H1 (cell line): Measurements from ENCODE around the gene NHERF2. TPM values are rescaled to one million over a fixed set of nuclear protein-coding genes. Genes with fewer than 3 reads are reported as not detected.

Experiments
- CTCF ChIA-PET: fragments of 300-600 bp; sonication (Branson Sonifier 250); formaldehyde crosslinking; loops from one replicate; lab custom pipeline; 2021; ENCODE audit not compliant: partially characterized antibody; lab: Charles Lee
- POLR2A ChIA-PET: fragments of 300-600 bp; sonication (Branson Sonifier 250); formaldehyde crosslinking; loops from one replicate; lab custom pipeline; 2021; ENCODE audit warnings: inconsistent platforms; ENCODE audit not compliant: partially characterized antibody; lab: Charles Lee
- DNase-seq, 2 experiments: peaks; one replicate each; pipeline versions ENCODE4 v3.0.0 to v3.0.0-alpha.2; 2010 to 2022; ENCODE audit warnings: low spot score in 2 of 2, low read depth in 1 of 2, mixed read lengths in 1 of 2
- FAIRE-seq: peaks from 2 replicates; lab custom pipeline; 2011; peaks lifted over from hg19 to GRCh38; lab: Jason Lieb, UNC
- H2AFZ ChIP-seq: 2 replicates; pipeline ENCODE4 v1.8.1; 2012; ENCODE audit warnings: low read length, inconsistent platforms
- H2AK5ac ChIP-seq: 2 replicates; pipeline ENCODE4 v1.6.1; 2013; ENCODE audit warnings: low read depth, low read length
- H2BK120ac ChIP-seq: replicated peaks from 2 replicates; pipeline ENCODE3; 2013; ENCODE audit warnings: low read depth, low read length, inconsistent platforms
- H2BK12ac ChIP-seq: 2 replicates; pipeline ENCODE4 v1.6.1; 2013; ENCODE audit warnings: low read depth, low read length
- H2BK15ac ChIP-seq: 2 replicates; pipeline ENCODE4 v1.6.1; 2013; ENCODE audit warnings: low read length
- H2BK20ac ChIP-seq: 2 replicates; pipeline ENCODE4 v1.6.1; 2013; ENCODE audit warnings: low read length
- H2BK5ac ChIP-seq: 2 replicates; pipeline ENCODE4 v1.6.1; 2013; ENCODE audit warnings: low read depth, low read length
- H3K14ac ChIP-seq: 2 replicates; pipeline ENCODE4 v1.6.1; 2013; ENCODE audit warnings: inconsistent platforms; ENCODE audit not compliant: insufficient read length
- H3K18ac ChIP-seq: 2 replicates; pipeline ENCODE4 v1.6.1; 2013; ENCODE audit warnings: low read length; ENCODE audit errors: extremely low read depth
- H3K23ac ChIP-seq: 2 replicates; pipeline ENCODE4 v1.6.1; 2013; ENCODE audit warnings: inconsistent platforms; ENCODE audit not compliant: insufficient read length
- H3K23me2 ChIP-seq: 2 replicates; pipeline ENCODE4 v1.6.1; 2013; ENCODE audit warnings: low read depth, low read length
- H3K27ac ChIP-seq: 2 replicates; pipeline ENCODE4 v1.6.1; 2011; ENCODE audit warnings: low read depth, low read length, inconsistent platforms
- H3K27me3 ChIP-seq, 4 experiments: replicated peaks in 1 of 4; 1 replicate in 1 of 4; 2 replicates in 3 of 4; pipeline versions ENCODE4 v1.6.1 to v1.8.1; 2011 to 2013; ENCODE audit warnings: low read length in 3 of 4, mild to moderate bottlenecking in 3 of 4, inconsistent platforms in 2 of 4, mixed read lengths in 2 of 4, moderate library complexity in 1 of 4; ENCODE audit not compliant: control insufficient read depth in 3 of 4, insufficient read depth in 3 of 4; ENCODE audit errors: extremely low read depth in 1 of 4
- H3K36me3 ChIP-seq, 4 experiments: 2 replicates each; pipeline versions ENCODE4 v1.6.1 to v1.8.1; 2011 to 2013; ENCODE audit warnings: mild to moderate bottlenecking in 4 of 4, low read length in 3 of 4, moderate library complexity in 2 of 4, control low read depth in 1 of 4, inconsistent platforms in 1 of 4; ENCODE audit not compliant: insufficient read depth in 4 of 4, control insufficient read depth in 2 of 4
- H3K4ac ChIP-seq: replicated peaks from 2 replicates; pipeline ENCODE3; 2013; ENCODE audit warnings: low read length, low read depth, mixed read lengths, inconsistent platforms; ENCODE audit not compliant: insufficient read length
- H3K4me1 ChIP-seq, 4 experiments: replicated peaks in 1 of 4; 1 replicate in 1 of 4; 2 replicates in 3 of 4; pipeline versions ENCODE4 v1.6.1 to v1.8.1; 2011 to 2013; ENCODE audit warnings: low read length in 3 of 4, inconsistent platforms in 2 of 4, mixed read lengths in 1 of 4; ENCODE audit not compliant: insufficient read depth in 4 of 4, control insufficient read depth in 3 of 4
- H3K4me2 ChIP-seq, 2 experiments: 2 replicates each; pipeline versions ENCODE4 v1.6.1 to v1.8.1; 2011 to 2013; ENCODE audit warnings: low read depth in 2 of 2, low read length in 2 of 2, control low read depth in 1 of 2, inconsistent platforms in 1 of 2, mild to moderate bottlenecking in 1 of 2; ENCODE audit not compliant: insufficient read depth in 1 of 2
- H3K4me3 ChIP-seq, 4 experiments: fragments of 200-600, 300-600 bp in 1 of 4; sonication (generic), shearing (Covaris generic), sonication (Bioruptor Twin) in 1 of 4; 2 replicates each; pipeline versions ENCODE4 v1.5.1 to v1.8.1; 2011 to 2016; ENCODE audit warnings: low read length in 4 of 4, low read depth in 3 of 4, control low read depth in 2 of 4, inconsistent platforms in 2 of 4, mild to moderate bottlenecking in 2 of 4, mixed read lengths in 1 of 4, moderate library complexity in 1 of 4; ENCODE audit not compliant: insufficient read depth in 2 of 4; ENCODE audit errors: extremely low read depth in 1 of 4
- H3K56ac ChIP-seq: replicated peaks from 2 replicates; pipeline ENCODE3; 2013; ENCODE audit warnings: low read depth, mild to moderate bottlenecking, mixed read lengths, low read length, inconsistent platforms; ENCODE audit not compliant: insufficient read length
- H3K79me1 ChIP-seq: 2 replicates; pipeline ENCODE4 v1.6.1; 2013; ENCODE audit warnings: low read depth, low read length, control low read depth
- H3K79me2 ChIP-seq, 2 experiments: 2 replicates each; pipeline versions ENCODE4 v1.6.1 to v1.8.1; 2012 to 2013; ENCODE audit warnings: low read length in 2 of 2, mild to moderate bottlenecking in 2 of 2, inconsistent platforms in 1 of 2; ENCODE audit not compliant: insufficient read depth in 2 of 2, control insufficient read depth in 1 of 2
- H3K9ac ChIP-seq, 4 experiments: replicated peaks in 1 of 4; 1 replicate in 1 of 4; 2 replicates in 3 of 4; pipeline versions ENCODE4 v1.6.1 to v1.8.1; 2011 to 2013; ENCODE audit warnings: low read depth in 3 of 4, low read length in 3 of 4, control low read depth in 2 of 4, mild to moderate bottlenecking in 2 of 4, moderate library complexity in 2 of 4, inconsistent platforms in 1 of 4; ENCODE audit errors: extremely low read depth in 1 of 4
- H3K9me3 ChIP-seq, 2 experiments: 2 replicates each; pipeline versions ENCODE4 v1.6.1 to v1.8.1; 2012 to 2013; ENCODE audit warnings: mild to moderate bottlenecking in 2 of 2, moderate library complexity in 2 of 2, control low read depth in 1 of 2, inconsistent platforms in 1 of 2, low read depth in 1 of 2, low read length in 1 of 2, mixed read lengths in 1 of 2; ENCODE audit not compliant: insufficient read depth in 2 of 2
- H4K20me1 ChIP-seq, 2 experiments: replicated peaks in 1 of 2; 2 replicates each; pipeline versions ENCODE3 to v1.8.1; 2011 to 2013; ENCODE audit warnings: inconsistent platforms in 2 of 2, low read length in 2 of 2, mild to moderate bottlenecking in 1 of 2; ENCODE audit not compliant: insufficient read depth in 2 of 2, control insufficient read depth in 1 of 2
- H4K5ac ChIP-seq: 2 replicates; pipeline ENCODE4 v1.6.1; 2013; ENCODE audit warnings: low read length, low read depth, mixed read lengths, inconsistent platforms; ENCODE audit not compliant: insufficient read length
- H4K8ac ChIP-seq: 2 replicates; pipeline ENCODE4 v1.8.0; 2013; ENCODE audit warnings: mild to moderate bottlenecking, moderate library complexity, low read length, inconsistent platforms; ENCODE audit not compliant: insufficient read depth; ENCODE audit errors: extremely low read depth
- H4K91ac ChIP-seq: replicated peaks from 2 replicates; pipeline ENCODE3; 2013; ENCODE audit warnings: low read length, mixed read lengths, inconsistent platforms; ENCODE audit not compliant: insufficient read length
- EP300 ChIP-seq, 2 experiments: IDR thresholded peaks; 1 replicate in 1 of 2; 2 replicates in 1 of 2; pipeline ENCODE4 v1.6.1; 2011 to 2012; ENCODE audit warnings: low read depth in 2 of 2, low read length in 2 of 2, mild to moderate bottlenecking in 2 of 2, borderline replicate concordance in 1 of 2, inconsistent platforms in 1 of 2, moderate library complexity in 1 of 2
- GABPA ChIP-seq: IDR thresholded peaks from 2 replicates; pipeline ENCODE4 v1.6.1; 2011; ENCODE audit warnings: mild to moderate bottlenecking, low read length, moderate library complexity, borderline replicate concordance; ENCODE audit not compliant: insufficient read depth
- MAFK ChIP-seq: IDR thresholded peaks from 2 replicates; pipeline ENCODE4 v1.6.1; 2012; ENCODE audit warnings: low read depth, mild to moderate bottlenecking, improper control_type of control experiment, low read length
- NANOG ChIP-seq: IDR thresholded peaks from 2 replicates; pipeline ENCODE4 v1.6.1; 2011; ENCODE audit warnings: low read length, low read depth, mild to moderate bottlenecking, inconsistent platforms; ENCODE audit not compliant: insufficient read depth, poor library complexity, severe bottlenecking
- POLR2A ChIP-seq, 2 experiments: IDR thresholded peaks; 1 replicate in 1 of 2; 2 replicates in 1 of 2; pipeline ENCODE4 v1.6.1; 2011; ENCODE audit warnings: low read depth in 2 of 2, low read length in 2 of 2, mild to moderate bottlenecking in 2 of 2; ENCODE audit errors: control extremely low read depth in 1 of 2
- RAD21 ChIP-seq, 2 experiments: IDR thresholded peaks in 1 of 2; conservative IDR thresholded peaks in 1 of 2; 2 replicates each; pipeline ENCODE4 v1.6.1; 2011; ENCODE audit warnings: low read depth in 2 of 2, low read length in 2 of 2, improper control_type of control experiment in 1 of 2, inconsistent platforms in 1 of 2, mild to moderate bottlenecking in 1 of 2, moderate library complexity in 1 of 2
- RXRA ChIP-seq: IDR thresholded peaks from 2 replicates; pipeline ENCODE4 v1.6.1; 2011; ENCODE audit warnings: low read depth, mild to moderate bottlenecking, low read length, moderate library complexity; ENCODE audit not compliant: insufficient read depth
- SP2 ChIP-seq: IDR thresholded peaks from 2 replicates; pipeline ENCODE4 v1.6.1; 2012; ENCODE audit warnings: mild to moderate bottlenecking, low read length, inconsistent platforms
- SP4 ChIP-seq: IDR thresholded peaks from 2 replicates; pipeline ENCODE4 v1.6.1; 2012; ENCODE audit warnings: low read length, inconsistent platforms
- TBP ChIP-seq: IDR thresholded peaks from 2 replicates; pipeline ENCODE4 v1.6.1; 2011; ENCODE audit warnings: low read depth, low read length, improper control_type of control experiment
- WGBS, 2 experiments: shearing (Covaris generic) in 1 of 2; methylation state at CpG; one replicate each; pipeline versions ENCODE4 v1.1.6 to v1.1.7; 2013 to 2015; ENCODE audit warnings: low lambda C conversion rate in 2 of 2, mixed read lengths in 2 of 2, inconsistent platforms in 1 of 2, low coverage in 1 of 2, missing lambda C conversion rate in 1 of 2; ENCODE audit not compliant: insufficient replicate concordance in 2 of 2, insufficient coverage in 1 of 2, insufficient read length in 1 of 2; ENCODE audit errors: extremely low coverage in 1 of 2, missing lambda C conversion rate in 1 of 2; 5-methylcytosine and 5-hydroxymethylcytosine counted together
- polyA plus RNA-seq, 7 experiments: library from polyadenylated mRNA; depleted of rRNA in 3 of 7; stranded (reverse) in 5 of 7; unstranded in 2 of 7; fragments of >200 nt in 5 of 7; fragments of 200-250 nt in 2 of 7; gene quantifications; 1 replicate in 5 of 7; 2 replicates in 1 of 7; 4 replicates in 1 of 7; pipeline versions ENCODE4 v1.2.1 to v1.2.3, GENCODE V29; 2011 to 2013; ENCODE audit warnings: missing spikeins in 2 of 7, mixed read lengths in 2 of 7
- total RNA-seq: library from RNA; stranded (reverse); fragmentation: NEBNext Ultra II Directional; extraction: Animal tissue kit (Norgen Biotek cat#: 25700); gene quantifications from 2 replicates; pipeline ENCODE4 v1.2.1, GENCODE V29; 2021

NHERF2 gene
- total and polyA plus RNA-seq, 2 of the 8 experiments (the other 6 are each of a cell fraction or from before 2014, with no cell fraction given) = 13.9 to 19.3 TPM

GRCh38 chr16:1979271-1980029, 47.3 kb upstream of the NHERF2 start:
- Histone ChIP-seq H4K20me1 (peaks cover 2 to 22% of the 10 kb centered on the region in 2 experiments), H3K56ac (no peak overlapping the region), H4K91ac (peak overlapping the region; percentile 55), H3K18ac (peak overlapping the region; percentile 78), H3K9ac (peak overlapping the region in 1 of 4 experiments; percentile 22; a peak in 4 of 7 replicates), H2AK5ac (0 out of 2 replicates have a peak overlapping the region, but pooled peaks have one; percentile 13), H3K23ac (no peak overlapping the region), H3K27ac (no peak overlapping the region), H3K9me3 (no peaks in the 10 kb centered on the region), H2AFZ (no peak overlapping the region), H4K5ac (peak overlapping the region; percentile 64), H3K36me3 (peaks cover 11 to 32% (median 20%) of the 10 kb centered on the region in 4 experiments; a peak in 7 of 8 replicates), H2BK120ac (no peak overlapping the region), H2BK5ac (peak overlapping the region; percentile 60; the same call in 1 of the 2 replicates), H4K8ac (peak overlapping the region; percentile 83), H3K23me2 (peaks cover 22% of the 10 kb centered on the region), H2BK20ac (no peak overlapping the region), H3K4me1 (peaks cover 3 to 30% (median 25%) of the 10 kb centered on the region in 4 experiments), H2BK15ac (no peak overlapping the region), H3K79me2 (0 out of 4 replicates have a peak, but pooled peaks cover 0 to under 1% of the 10 kb centered on the region in 2 experiments), H3K79me1 (no peaks in the 10 kb centered on the region), H3K27me3 (peaks cover 8 to 40% (median 39%) of the 10 kb centered on the region in 4 experiments; a peak in 6 of 7 replicates), H3K4me3 (peak overlapping the region; percentile 31 to 61 (median 38)), H3K14ac (no peak overlapping the region), H3K4ac (peak overlapping the region; percentile 78), H2BK12ac (0 out of 2 replicates have a peak overlapping the region, but pooled peaks have one; percentile 60), H3K4me2 (peak overlapping the region; percentile 87 to 91)
- ChIA-PET POLR2A (interaction anchor here (0.8 to 28.2 kb wide), 17 partner anchors 8 to 175 kb away, joined by 3 to 736 read pairs (median 4); partner anchors contain the start of genes MSRB1, NDUFB10, RNF151 and RPS2), CTCF (interaction anchor here (0.5 to 1.5 kb wide), 2 partner anchors 25 to 52 kb away, joined by 3 to 4 read pairs; no protein-coding TSS in a partner anchor)
- DNase-seq = peak in 1 of 2 experiments; percentile 87
- WGBS, 2 experiments = 9% methylated on average over 33 of the region's 70 CpGs; no CpG with 5 or more reads in 1 of the 2 experiments
- no peak for FAIRE-seq
- TF ChIP-seq POLR2A (IDR thresholded peaks at IDR 0.05; ENCODE audit: control extremely low read depth in 1 of 2, low read depth in 2 of 2, low read length in 2 of 2) (peak in 1 of 2 experiments; percentile 22; a peak in 1 of 3 replicates), MAFK (no peak), RXRA (no peak), RAD21 (IDR thresholded peaks at IDR 0.05 in 1 of 2, conservative IDR thresholded peaks at IDR 0.05 in 1 of 2; ENCODE audit: low read depth in 2 of 2, low read length in 2 of 2) (no peak), SP2 (no peak), TBP (no peak), GABPA (peak; percentile 56; the same call in 1 of the 2 replicates), EP300 (IDR thresholded peaks at IDR 0.05; ENCODE audit: borderline replicate concordance in 1 of 2, low read depth in 2 of 2, low read length in 2 of 2) (no peak), NANOG (no peak), SP4 (no peak)
